ENCODE results near the gene PDHX.
A peak's percentile ranks its signal among the peaks of the same experiment; 100 is the strongest.

The PDHX gene

GRCh38 chr11:34990916-34991315 is 74.5 kb downstream of the PDHX start:
- no peak for DNase-seq (ENCODE audit: low read depth)

DNA sequence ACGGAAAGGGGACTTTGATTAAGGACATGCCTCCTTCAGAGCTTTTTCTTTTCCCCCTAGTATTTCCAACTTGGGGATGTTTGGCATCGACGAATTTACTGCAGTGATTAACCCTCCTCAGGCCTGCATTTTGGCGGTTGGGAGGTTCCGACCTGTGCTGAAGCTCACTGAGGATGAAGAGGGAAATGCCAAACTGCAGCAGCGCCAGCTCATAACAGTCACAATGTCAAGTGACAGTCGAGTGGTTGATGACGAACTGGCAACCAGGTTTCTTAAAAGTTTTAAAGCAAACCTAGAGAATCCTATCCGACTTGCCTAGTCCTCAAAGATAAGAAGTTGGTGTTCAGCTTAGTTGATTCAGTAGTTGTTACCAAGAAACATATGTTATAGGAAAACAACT is 78.4 kb downstream of the PDHX start:
- DNase-seq (ENCODE audit: low read depth), result no peak

GRCh38 chr11:34996958-34997357 is 80.5 kb downstream of the PDHX start:
- no peak for DNase-seq (ENCODE audit: low read depth)

GRCh38 chr11:34997952-34998528 is 81.6 kb downstream of the PDHX start:
- DNase-seq (ENCODE audit: low read depth), result peak; percentile 41

DNA sequence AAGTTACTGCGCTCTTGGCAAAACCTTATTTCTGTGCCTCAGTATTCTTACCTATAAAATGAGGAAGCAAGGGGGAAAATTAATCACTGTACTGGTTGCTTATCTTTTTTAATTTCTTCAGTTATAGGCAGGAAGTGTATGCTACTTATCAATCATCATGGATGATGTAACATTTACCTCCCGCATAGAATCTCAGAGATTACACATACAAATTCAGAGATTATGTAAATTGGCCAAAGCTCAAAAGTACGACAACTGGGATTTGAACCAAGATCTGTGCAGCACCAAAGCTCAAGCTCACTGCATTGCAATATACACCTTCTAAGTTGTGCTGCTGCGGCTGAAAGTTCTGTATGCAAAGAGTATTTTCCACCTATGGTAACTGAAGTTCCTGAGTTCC is 83.0 kb downstream of the PDHX start:
- DNase-seq (ENCODE audit: low read depth), result no peak

DNA sequence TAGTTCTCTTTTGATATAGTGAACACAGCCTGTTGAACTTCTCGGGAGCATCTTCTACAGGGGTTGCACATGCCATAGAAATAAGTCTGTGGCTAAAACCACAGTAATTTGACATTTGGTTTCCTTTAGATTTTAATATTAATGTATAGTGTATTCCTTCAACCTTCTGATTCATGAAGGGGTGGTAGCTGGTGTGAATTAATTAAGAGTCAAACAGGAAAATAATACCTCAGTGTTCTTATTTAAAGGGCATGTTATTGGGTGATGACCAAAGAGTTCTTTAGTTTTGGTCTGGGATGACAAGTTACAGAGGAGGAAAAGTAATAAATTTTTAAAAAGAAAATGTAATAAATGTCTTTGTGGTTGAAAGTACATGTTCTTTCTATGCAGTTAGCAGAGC is 86.8 kb downstream of the PDHX start:
- DNase-seq (ENCODE audit: low read depth), result no peak

DNA sequence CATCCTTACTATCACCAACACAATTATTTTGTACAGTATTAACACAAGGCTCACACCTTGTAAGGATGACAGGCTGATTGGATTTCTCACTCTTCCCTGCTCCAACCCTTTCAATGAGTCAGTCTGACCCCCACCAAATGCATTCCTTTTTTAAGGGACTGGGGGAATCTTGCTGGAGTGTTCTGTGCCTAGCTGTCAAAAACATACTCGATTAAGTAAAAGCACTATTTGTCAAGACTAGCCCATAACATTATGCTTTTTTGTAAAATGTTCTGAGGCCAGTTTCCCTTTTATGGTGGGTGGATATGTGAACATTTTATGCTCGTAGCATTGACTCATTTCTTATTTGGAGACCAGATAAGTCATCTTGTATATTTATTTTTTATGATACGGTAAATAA is 87.2 kb downstream of the PDHX start:
- DNase-seq (ENCODE audit: low read depth), result no peak

- DNase-seq (ENCODE audit: low read depth), result no peak
Observed at GRCh38 chr11:35005141-35005780, 88.8 kb downstream of the PDHX start.

DNA sequence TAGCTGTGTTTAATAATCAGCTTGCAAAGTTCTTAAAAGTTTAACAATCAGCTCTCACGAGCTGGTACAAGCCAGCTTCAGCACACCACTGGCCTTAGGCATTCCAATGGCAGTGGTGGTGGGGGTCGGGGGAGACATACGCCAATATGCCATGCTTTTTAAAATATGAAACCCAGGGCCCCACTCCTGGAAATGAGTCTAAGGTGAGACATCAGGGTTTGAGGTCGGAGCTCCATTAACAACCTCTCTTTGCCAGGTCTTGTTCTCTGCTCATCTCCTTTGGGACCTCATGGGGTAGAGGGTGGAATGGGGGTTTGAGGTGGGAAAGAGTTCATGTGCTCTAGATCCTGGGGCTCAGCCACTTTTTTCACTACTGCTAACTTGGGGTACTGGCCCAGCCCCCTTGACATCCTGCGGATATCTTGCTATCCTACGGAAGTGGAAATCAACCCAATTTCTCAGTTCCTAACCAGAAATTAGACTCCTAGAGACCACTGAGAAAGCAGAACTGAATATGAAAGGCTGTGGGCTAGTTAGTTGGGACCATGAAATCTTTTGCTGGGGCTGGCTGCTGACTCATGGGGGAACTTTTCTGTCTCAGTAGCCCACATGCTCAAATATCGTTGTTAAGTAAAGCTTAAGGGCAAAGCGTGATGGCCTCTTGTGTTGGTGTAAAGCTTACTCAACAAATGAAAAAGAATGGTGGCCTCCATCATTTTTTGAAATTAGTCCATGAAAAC is 90.1 kb downstream of the PDHX start:
- no peak for DNase-seq (ENCODE audit: low read depth)

- DNase-seq (ENCODE audit: low read depth), result no peak
Observed at GRCh38 chr11:35007277-35007676, 90.9 kb downstream of the PDHX start.

DNA sequence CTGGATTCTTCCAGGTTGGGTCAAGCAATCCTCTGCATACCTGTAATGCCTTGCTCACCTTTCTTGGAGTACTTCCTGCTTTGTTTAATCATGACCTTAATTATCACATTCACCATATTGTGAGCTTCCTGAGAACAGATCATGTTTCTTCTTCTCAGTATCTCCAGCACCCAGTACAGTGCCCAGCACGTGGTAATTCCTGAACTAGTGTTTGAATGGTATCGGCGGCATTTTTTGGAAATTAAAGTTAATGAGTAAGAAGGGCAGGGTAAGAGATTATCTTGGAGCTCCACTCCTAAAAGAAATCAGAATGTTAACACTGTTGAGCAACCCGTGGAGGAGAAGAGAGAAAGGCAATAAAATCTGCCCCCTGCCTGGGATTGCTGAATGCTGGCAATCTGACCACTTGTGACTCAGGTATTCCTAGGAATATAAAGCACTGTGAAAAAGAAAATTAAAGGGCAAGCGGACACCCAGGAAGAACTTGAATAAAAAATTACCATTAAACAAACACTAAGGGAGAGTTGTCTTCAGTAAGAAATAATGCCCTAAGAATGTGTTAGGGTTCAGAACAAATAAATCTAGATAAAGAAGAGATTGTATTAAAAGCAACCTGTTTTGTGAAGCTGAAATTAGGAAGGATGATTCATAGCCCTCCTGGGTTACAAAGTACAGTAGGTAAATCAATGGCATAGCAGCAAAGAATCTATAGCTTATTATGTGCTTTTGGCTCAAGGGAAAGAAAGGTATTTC is 92.9 kb downstream of the PDHX start:
- DNase-seq (ENCODE audit: low read depth), result peak; percentile 65

GRCh38 chr11:35009944-35010342 is 93.5 kb downstream of the PDHX start:
- DNase-seq (ENCODE audit: low read depth), result peak; percentile 40

- DNase-seq (ENCODE audit: low read depth), result no peak
Observed at GRCh38 chr11:35010654-35011053, 94.2 kb downstream of the PDHX start.

- peak; percentile 73 for DNase-seq (ENCODE audit: low read depth)
Observed at GRCh38 chr11:35011389-35011788, 95.0 kb downstream of the PDHX start.

- no peak for DNase-seq (ENCODE audit: low read depth)
Observed at GRCh38 chr11:35011944-35012343, 95.5 kb downstream of the PDHX start.

- no peak for DNase-seq (ENCODE audit: low read depth)
Observed at GRCh38 chr11:35012467-35013191, 96.2 kb downstream of the PDHX start.

DNA sequence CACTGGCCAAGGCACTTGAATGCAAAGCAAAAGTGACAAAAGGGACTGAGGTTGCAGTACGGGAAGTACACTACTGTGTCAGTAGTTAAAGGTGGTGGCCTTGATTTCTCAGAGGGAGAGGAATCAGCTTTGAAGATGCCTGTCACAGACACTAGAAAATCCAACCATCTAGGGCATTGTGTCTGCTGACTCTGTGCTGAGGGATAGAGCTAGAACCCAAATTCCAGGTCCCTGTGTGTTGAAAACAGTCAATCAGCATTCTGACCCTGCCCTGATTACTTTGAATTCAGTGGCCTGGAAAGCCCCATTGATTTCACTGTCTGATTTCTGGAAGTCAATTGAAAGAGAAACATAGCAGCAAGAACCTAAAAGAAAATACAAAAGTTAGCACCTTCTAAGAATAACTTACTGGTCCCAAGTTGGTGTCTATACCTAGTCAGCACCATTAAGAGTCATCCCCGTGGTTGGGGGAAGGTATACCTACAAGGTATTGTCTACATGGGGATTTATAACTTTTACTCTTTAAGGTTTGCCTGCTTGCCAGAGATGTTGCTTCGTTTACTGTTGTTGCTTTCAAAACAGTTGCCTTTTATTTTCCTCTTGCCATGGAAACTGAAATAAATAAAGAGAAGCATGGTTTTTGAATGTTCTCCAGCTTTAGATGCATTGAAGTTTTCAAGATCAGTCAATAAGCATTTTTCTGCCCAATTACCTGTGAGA is 97.3 kb downstream of the PDHX start:
- peak; percentile 54 for DNase-seq (ENCODE audit: low read depth)

DNA sequence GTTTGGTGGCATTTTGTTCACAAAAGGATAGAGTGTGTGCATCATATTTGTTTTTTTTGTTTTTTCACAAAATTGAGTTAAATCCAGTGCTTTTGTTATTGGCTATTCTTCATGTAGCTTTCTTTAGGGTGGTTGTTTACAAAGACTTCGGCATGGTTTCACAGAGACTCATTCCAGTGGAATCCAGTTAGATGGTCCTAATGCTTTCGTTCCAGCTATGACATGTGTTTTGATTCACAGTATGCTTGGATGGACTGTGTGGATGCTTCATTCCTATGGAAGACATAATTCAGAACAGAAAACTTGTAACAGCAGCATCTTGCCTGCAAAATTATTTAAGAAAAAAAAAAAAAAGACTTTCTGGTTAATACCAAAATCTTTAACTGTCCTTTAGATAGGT is 97.9 kb downstream of the PDHX start:
- DNase-seq (ENCODE audit: low read depth), result peak; percentile 93

DNA sequence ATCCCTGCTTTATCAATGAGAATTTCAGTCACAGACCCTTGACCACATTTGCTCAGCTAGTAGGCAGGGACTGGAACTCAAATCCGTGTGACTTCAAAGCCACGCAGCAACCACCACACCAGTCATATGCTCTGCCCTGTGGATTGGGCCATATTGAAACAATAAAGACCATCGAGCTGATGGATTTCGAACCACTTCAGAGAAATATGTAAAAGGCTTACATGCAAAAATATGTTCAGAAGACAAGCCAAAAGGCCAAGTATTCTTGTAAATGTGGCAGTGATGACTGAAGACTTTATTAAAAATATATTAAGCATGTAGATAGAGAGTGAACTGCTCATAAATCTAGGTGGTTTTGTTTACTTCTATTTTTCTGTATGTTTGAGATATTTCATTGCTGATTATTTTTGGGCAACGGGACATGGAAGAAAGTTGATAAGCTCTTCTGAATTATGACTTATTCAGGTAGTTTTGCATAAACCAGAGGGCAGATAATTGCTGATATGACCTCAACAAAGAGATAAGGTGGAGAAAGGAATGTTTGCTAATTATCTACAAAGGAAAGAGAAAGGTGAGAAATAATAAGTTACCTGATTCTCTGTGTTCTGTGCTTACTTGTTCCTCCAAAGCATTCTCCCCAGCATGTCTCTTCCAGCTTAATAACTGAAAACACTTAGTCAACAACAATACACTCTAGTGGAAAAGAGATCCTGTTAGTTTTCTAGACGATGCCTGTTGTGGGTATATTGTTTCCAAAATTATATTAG is 99.4 kb downstream of the PDHX start:
- DNase-seq (ENCODE audit: low read depth), result no peak

GRCh38 chr11:35016916-35017315 is 100.5 kb downstream of the PDHX start:
- DNase-seq (ENCODE audit: low read depth), result no peak
